ENCODE results near the gene ASB6.

DNA sequence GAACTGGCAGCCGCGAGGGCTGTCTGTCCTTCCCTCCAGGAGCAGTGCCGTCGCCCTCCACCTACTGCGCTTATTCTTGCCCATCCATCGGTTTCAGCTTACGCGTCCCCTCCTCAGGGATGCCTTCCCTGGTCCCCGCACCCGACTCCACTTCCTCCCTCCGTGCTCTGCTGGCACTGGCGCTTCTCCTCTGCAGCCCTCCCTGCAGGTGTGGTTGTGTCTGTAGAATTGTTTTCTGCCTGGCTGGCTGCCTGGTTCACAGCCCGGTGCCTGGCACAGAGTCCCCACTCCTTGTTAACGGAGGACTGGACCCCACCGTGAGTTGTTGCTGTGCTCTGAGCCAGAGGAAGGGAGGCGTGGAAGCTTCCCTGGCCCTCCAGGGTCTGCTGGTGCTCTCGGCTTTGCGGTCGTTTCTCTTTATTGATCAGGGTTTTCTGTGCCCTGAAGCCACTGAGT, 10.2 kb downstream of the ASB6 start:
- TF ChIP-seq, protein P1, sequence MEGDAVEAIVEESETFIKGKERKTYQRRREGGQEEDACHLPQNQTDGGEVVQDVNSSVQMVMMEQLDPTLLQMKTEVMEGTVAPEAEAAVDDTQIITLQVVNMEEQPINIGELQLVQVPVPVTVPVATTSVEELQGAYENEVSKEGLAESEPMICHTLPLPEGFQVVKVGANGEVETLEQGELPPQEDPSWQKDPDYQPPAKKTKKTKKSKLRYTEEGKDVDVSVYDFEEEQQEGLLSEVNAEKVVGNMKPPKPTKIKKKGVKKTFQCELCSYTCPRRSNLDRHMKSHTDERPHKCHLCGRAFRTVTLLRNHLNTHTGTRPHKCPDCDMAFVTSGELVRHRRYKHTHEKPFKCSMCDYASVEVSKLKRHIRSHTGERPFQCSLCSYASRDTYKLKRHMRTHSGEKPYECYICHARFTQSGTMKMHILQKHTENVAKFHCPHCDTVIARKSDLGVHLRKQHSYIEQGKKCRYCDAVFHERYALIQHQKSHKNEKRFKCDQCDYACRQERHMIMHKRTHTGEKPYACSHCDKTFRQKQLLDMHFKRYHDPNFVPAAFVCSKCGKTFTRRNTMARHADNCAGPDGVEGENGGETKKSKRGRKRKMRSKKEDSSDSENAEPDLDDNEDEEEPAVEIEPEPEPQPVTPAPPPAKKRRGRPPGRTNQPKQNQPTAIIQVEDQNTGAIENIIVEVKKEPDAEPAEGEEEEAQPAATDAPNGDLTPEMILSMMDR (IDR thresholded peaks at IDR 0.05): no peak
- no peak for TF ChIP-seq POLR2A (IDR thresholded peaks at IDR 0.05)

Measured in body of pancreas (tissue), 4 donors.